NB4 (cell line): ENCODE results near the gene STYX.

ENCODE experiments used
- DNase-seq: peaks from one replicate; pipeline ENCODE4 v3.0.0; 2010; ENCODE audit warnings: low read depth
- H3K4me3 ChIP-seq: one replicate; pipeline ENCODE4 v1.5.1; 2011; ENCODE audit warnings: mild to moderate bottlenecking, low read depth, low read length, moderate library complexity
- CTCF ChIP-seq: IDR thresholded peaks from one replicate; pipeline ENCODE4 v1.5.1; 2012; ENCODE audit warnings: low read depth, low read length
- MAX ChIP-seq: IDR thresholded peaks from 2 replicates; pipeline ENCODE4 v1.6.1; 2011; ENCODE audit warnings: low read depth, low read length
- MYC ChIP-seq: IDR thresholded peaks from 2 replicates; pipeline ENCODE4 v1.6.1; 2011; ENCODE audit warnings: low read depth, low read length
- POLR2A ChIP-seq: IDR thresholded peaks from 2 replicates; pipeline ENCODE4 v1.6.1; 2011; ENCODE audit warnings: mild to moderate bottlenecking; ENCODE audit not compliant: insufficient read length; ENCODE audit errors: extremely low read depth

Gene STYX

GRCh38 chr14:52790011-52790755, 60.2 kb downstream of the STYX start:
- TF ChIP-seq CTCF (no peak), MAX (no peak), MYC (no peak), POLR2A (no peak)
- peak; percentile 11 for DNase-seq
- peak overlapping the region; percentile 81 for H3K4me3 ChIP-seq

GRCh38 chr14:52790756-52791222, 60.8 kb downstream of the STYX start:
- peak overlapping the region; percentile 81 for H3K4me3 ChIP-seq
- DNase-seq = no peak
- TF ChIP-seq MAX = no peak
- no peak; the same call in 1 of the 2 replicates for TF ChIP-seq MYC
- no peak for TF ChIP-seq POLR2A
- no peak for TF ChIP-seq CTCF

GRCh38 chr14:52791223-52792096, 61.5 kb downstream of the STYX start, which contains the start of gene GNPNAT1:
Gene GNPNAT1 (minus strand): TSS chr14:52791607. CDS start chr14:52784650, 6,957 bp downstream.
- TF ChIP-seq MAX = peak; percentile 67
- peak; percentile 40 for TF ChIP-seq MYC
- TF ChIP-seq CTCF = no peak
- TF ChIP-seq POLR2A = peak; percentile 87
- peak; percentile 94 for DNase-seq
- peak within 1 kb of the TSS; percentile 81 for H3K4me3 ChIP-seq

GRCh38 chr14:52792097-52792415, 62.1 kb downstream of the STYX start:
- H3K4me3 ChIP-seq = peak overlapping the region; percentile 70
- peak; percentile 82 for DNase-seq
- TF ChIP-seq MAX (no peak), MYC (no peak), POLR2A (no peak), CTCF (no peak)

- H3K4me3 ChIP-seq = no peak overlapping the region
- no peak for DNase-seq
- TF ChIP-seq MAX (no peak), CTCF (no peak), MYC (no peak)
Measured at GRCh38 chr14:52793061-52793460, 63.1 kb downstream of the STYX start.
